ENCODE data around the gene RPP30. TPM values are rescaled to one million over a fixed set of nuclear protein-coding genes. Genes with fewer than 3 reads are reported as not detected.
"Not testable (repeated sequence)": the region's sequence is repeated elsewhere in the genome, so short reads cannot be mapped to it uniquely, and the experiment has no call there.

RPP30 gene
- total RNA-seq, 4 donors from 2014 or later: 21.6 to 31.8 (median 25.7) TPM

DNA sequence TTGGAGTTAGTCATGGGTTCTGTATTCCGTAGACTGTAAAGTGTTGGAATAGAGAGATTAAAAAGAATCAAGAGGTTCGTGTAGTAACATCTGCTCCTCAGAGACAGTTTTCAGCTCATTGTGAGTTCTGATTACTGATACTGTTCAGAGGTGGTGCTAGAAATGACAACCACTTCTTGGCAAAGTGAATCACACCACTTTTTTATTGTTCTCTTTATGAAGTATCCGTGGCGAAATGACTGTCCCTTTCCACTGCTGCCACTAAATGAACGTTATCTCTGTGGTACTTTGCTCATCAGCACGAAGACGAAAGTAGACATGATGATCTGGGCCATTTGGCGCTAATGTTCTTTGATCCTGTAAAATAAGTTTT, 860 bp downstream of the RPP30 start:
- Histone ChIP-seq H3K27ac (replicated peaks in 1 of 4) (peak overlapping the region in 1 of 4 donors; percentile 75), H3K27me3 (peaks cover 0 to 10% (median 0%) of the 10 kb centered on the region in 4 donors), H3K36me3 (peaks cover 9 to 26% (median 19%) of the 10 kb centered on the region in 4 donors), H3K9me3 (peaks cover 0 to 4% (median 1%) of the 10 kb centered on the region in 4 donors), H3K4me3 (peak overlapping the region; percentile 74 to 93 (median 86)), H3K4me1 (peaks cover 10 to 28% (median 21%) of the 10 kb centered on the region in 4 donors)
- no peak for DNase-seq (ENCODE audit: extremely low spot score)
- WGBS: 31% methylated on average over 8 of the region's 8 CpGs
- intact Hi-C loops (cut with DNase I): no loop called here
- TF ChIP-seq, protein P1, sequence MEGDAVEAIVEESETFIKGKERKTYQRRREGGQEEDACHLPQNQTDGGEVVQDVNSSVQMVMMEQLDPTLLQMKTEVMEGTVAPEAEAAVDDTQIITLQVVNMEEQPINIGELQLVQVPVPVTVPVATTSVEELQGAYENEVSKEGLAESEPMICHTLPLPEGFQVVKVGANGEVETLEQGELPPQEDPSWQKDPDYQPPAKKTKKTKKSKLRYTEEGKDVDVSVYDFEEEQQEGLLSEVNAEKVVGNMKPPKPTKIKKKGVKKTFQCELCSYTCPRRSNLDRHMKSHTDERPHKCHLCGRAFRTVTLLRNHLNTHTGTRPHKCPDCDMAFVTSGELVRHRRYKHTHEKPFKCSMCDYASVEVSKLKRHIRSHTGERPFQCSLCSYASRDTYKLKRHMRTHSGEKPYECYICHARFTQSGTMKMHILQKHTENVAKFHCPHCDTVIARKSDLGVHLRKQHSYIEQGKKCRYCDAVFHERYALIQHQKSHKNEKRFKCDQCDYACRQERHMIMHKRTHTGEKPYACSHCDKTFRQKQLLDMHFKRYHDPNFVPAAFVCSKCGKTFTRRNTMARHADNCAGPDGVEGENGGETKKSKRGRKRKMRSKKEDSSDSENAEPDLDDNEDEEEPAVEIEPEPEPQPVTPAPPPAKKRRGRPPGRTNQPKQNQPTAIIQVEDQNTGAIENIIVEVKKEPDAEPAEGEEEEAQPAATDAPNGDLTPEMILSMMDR (IDR thresholded peaks at IDR 0.05): no peak
- TF ChIP-seq POLR2A (IDR thresholded peaks at IDR 0.05; ENCODE audit: low read depth): no peak
- TF ChIP-seq EP300 (IDR thresholded peaks at IDR 0.05): no peak
- no peak for TF ChIP-seq POLR2AphosphoS5 (IDR thresholded peaks at IDR 0.05)

DNA sequence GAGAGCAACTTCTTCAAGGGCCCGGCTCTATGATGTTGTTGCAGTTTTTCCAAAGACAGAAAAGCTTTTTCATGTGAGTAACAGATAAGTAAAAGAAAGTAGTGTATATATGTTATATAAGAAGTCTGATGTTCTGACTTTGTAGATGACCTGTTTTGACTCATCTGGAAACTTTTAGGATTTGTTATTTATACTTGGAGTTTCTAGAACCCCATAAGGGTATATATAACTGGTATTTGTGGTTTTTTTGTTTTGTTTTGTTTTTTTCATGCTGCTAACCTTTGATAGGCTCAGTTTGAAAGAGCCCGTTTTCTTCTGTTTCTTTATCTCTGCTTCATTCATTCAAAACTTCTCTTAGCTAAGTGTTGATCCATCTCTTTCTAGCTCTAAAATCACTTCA, 7.3 kb downstream of the RPP30 start:
- H3K27me3 ChIP-seq: no peaks in the 10 kb centered on the region
- TF ChIP-seq, protein P1 (IDR thresholded peaks at IDR 0.05): no peak
- TF ChIP-seq POLR2A (IDR thresholded peaks at IDR 0.05; ENCODE audit: low read depth) (no peak), POLR2AphosphoS5 (IDR thresholded peaks at IDR 0.05) (no peak), EP300 (IDR thresholded peaks at IDR 0.05) (no peak)
- H3K9me3 ChIP-seq: no peaks in the 10 kb centered on the region
- peaks cover 32 to 78% (median 56%) of the 10 kb centered on the region in 4 donors for H3K36me3 ChIP-seq
- WGBS: 85% methylated on average over 2 of the region's 2 CpGs
- no peak overlapping the region for H3K4me3 ChIP-seq
- H3K4me1 ChIP-seq: peaks cover 0 to 3% (median under 1%) of the 10 kb centered on the region in 4 donors
- intact Hi-C loops (cut with DNase I): no loop called here
- DNase-seq (ENCODE audit: extremely low spot score): no peak
- H3K27ac ChIP-seq (replicated peaks in 1 of 4): no peak overlapping the region

DNA sequence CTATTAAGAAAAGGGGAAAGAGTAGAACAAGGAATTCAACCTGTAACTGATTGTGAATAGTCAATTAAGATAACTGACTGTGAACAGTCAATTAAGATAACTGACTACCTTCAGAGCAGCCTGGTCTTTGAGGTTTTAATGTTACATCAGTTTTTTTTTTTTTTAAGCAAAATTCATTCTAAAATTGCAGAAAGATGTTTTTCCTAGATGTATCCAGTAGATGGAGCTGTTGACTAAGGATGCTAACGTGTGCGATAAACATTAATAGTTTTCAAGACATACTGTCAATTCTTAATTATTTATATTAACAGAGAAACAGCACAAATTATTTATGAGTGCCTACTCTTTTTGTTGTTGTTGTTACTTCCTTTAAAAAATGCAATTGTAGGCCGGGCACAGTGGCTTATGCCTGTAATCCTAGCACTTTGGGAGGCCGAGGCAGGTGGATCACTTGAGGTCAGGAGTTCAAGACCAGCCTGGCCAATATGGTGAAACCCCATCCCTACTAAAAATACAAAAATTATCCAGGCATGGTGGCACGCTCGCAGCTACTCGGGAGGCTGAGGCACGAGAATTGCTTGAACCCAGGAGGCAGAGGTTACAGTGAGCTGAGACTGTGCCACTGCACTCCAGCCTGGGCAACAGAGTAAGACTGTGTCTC, 8.4 kb downstream of the RPP30 start:
- H3K27ac ChIP-seq (replicated peaks in 1 of 4); H3K27me3 ChIP-seq; intact Hi-C loops (cut with DNase I); H3K4me1 ChIP-seq; DNase-seq (ENCODE audit: extremely low spot score); H3K4me3 ChIP-seq; H3K9me3 ChIP-seq: not testable (repeated sequence)
- 72% methylated on average over 8 of the region's 8 CpGs for WGBS
- TF ChIP-seq, protein P1 (IDR thresholded peaks at IDR 0.05): peak; percentile 49 to 67 (median 52)
- peaks cover 32 to 87% (median 56%) of the 10 kb centered on the region in 4 donors for H3K36me3 ChIP-seq

DNA sequence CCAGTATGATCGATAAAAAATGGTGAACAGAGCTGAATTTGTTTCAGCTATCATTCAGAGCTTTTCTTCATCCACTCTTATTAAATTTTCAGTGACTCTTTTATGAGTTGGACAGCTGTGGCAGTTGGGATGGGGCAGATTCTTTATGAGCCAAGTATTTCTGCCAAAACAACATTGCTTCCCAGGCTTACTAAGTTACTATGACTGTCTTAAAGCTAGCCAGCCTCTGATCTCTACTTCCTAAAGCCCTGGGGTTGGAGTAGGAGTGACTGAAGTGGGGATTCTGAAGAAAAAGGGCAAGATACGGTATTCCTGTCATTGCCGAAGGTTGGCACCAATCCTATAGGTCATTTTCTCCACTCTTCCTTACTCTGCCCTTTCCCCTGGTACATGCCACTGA, 12.7 kb downstream of the RPP30 start:
- Histone ChIP-seq H3K4me1 (no peaks in the 10 kb centered on the region), H3K27ac (replicated peaks in 1 of 4) (no peak overlapping the region), H3K27me3 (no peaks in the 10 kb centered on the region), H3K36me3 (peaks cover 39 to 85% (median 56%) of the 10 kb centered on the region in 4 donors), H3K9me3 (no peaks in the 10 kb centered on the region), H3K4me3 (no peak overlapping the region)
- intact Hi-C loops (cut with DNase I): no loop called here
- 85% methylated on average over 3 of the region's 3 CpGs for WGBS
- no peak for DNase-seq (ENCODE audit: extremely low spot score)
- no peak for TF ChIP-seq POLR2A (IDR thresholded peaks at IDR 0.05; ENCODE audit: low read depth)
- TF ChIP-seq POLR2AphosphoS5 (IDR thresholded peaks at IDR 0.05): no peak
- TF ChIP-seq, protein P1 (IDR thresholded peaks at IDR 0.05): no peak
- no peak for TF ChIP-seq EP300 (IDR thresholded peaks at IDR 0.05)

DNA sequence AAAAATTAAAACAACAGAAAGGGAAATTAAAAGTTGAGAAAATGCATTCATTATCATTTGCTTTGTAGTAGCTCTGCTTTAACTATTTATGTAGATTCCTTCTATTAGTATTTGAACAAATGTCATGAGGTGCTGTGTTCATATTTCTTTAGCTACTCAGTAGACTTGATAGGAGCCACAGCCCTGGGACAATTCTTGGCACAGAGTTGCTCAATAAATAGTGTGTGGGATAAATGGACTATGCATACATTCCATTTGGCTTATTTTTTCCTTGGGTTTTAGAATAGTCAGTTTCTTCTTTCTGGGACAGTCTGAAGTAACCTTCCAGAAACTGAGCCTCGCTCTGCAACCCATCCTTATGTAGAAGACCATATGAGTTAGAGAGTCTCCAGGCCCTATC, 13.4 kb downstream of the RPP30 start:
- 93% methylated on average over 1 of the region's 1 CpG for WGBS
- intact Hi-C loops (cut with DNase I): no loop called here
- H3K9me3 ChIP-seq: no peaks in the 10 kb centered on the region
- peaks cover 39 to 88% (median 61%) of the 10 kb centered on the region in 4 donors for H3K36me3 ChIP-seq
- no peak overlapping the region for H3K4me3 ChIP-seq
- H3K27me3 ChIP-seq: no peaks in the 10 kb centered on the region
- no peak overlapping the region for H3K27ac ChIP-seq (replicated peaks in 1 of 4)
- TF ChIP-seq, protein P1 (IDR thresholded peaks at IDR 0.05): no peak
- TF ChIP-seq POLR2AphosphoS5 (IDR thresholded peaks at IDR 0.05): no peak
- no peak for TF ChIP-seq EP300 (IDR thresholded peaks at IDR 0.05)
- no peak for TF ChIP-seq POLR2A (IDR thresholded peaks at IDR 0.05; ENCODE audit: low read depth)
- no peak for DNase-seq (ENCODE audit: extremely low spot score)
- no peaks in the 10 kb centered on the region for H3K4me1 ChIP-seq

Data from esophagus muscularis mucosa (tissue), 4 donors.